Fibroblast of villous mesenchyme (primary cell): ENCODE results near the gene MPRIP. TPM values are rescaled to one million over a fixed set of nuclear protein-coding genes. Genes with fewer than 3 reads are reported as not detected.

Experiments
- DNase-seq: peaks from one replicate; pipeline ENCODE4 v3.0.0-alpha.2; 2010; ENCODE audit warnings: low read depth
- H3K4me3 ChIP-seq: 2 replicates; pipeline ENCODE4 v1.5.1; 2011; ENCODE audit warnings: low read depth, mild to moderate bottlenecking, low read length
- CTCF ChIP-seq: IDR thresholded peaks from 2 replicates; pipeline ENCODE4 v1.5.1; 2012; ENCODE audit warnings: low read depth, mild to moderate bottlenecking, low read length; ENCODE audit not compliant: insufficient read depth
- total RNA-seq: library from RNA; depleted of rRNA; stranded (reverse); fragments of >200 nt; gene quantifications from 2 replicates; pipeline ENCODE4 v1.2.3, GENCODE V29; 2012

MPRIP gene
- total RNA-seq, 1 donor, result 178 TPM

- no peak for DNase-seq
- no peak for TF ChIP-seq CTCF
- no peak overlapping the region for H3K4me3 ChIP-seq
These were observed 109.3 kb downstream of the MPRIP start for GRCh38 chr17:17151541-17151940.

GRCh38 chr17:17151962-17152361 is 109.7 kb downstream of the MPRIP start:
- peak; percentile 88 for DNase-seq
- H3K4me3 ChIP-seq, result no peak overlapping the region
- TF ChIP-seq CTCF, result no peak

- DNase-seq, result no peak
- no peak for TF ChIP-seq CTCF
- no peak overlapping the region for H3K4me3 ChIP-seq
These were observed 110.1 kb downstream of the MPRIP start for GRCh38 chr17:17152385-17152784.

- no peak overlapping the region for H3K4me3 ChIP-seq
- TF ChIP-seq CTCF, result no peak
- DNase-seq, result no peak
These were observed 110.8 kb downstream of the MPRIP start for GRCh38 chr17:17153071-17153470.

DNA sequence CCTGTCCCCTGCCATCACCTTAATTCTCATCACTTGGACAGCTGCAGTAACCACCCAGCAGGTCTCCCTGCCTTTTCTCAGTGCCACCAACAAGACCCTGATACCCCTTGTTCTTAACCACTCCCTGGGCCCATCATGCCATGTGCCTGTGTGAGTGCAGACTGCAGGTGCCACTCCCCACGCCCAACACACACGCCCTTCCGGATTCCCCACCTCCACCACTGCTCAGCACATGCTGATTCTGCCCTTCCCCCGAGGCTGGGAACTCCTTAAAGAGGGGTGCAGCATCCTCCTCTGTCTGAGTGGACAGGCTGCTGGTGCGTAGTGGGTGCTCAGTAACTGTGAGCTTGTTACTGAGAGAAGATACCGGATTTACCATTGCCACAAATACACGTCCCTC is 111.5 kb downstream of the MPRIP start:
- DNase-seq, result no peak
- no peak overlapping the region for H3K4me3 ChIP-seq
- TF ChIP-seq CTCF, result no peak

DNA sequence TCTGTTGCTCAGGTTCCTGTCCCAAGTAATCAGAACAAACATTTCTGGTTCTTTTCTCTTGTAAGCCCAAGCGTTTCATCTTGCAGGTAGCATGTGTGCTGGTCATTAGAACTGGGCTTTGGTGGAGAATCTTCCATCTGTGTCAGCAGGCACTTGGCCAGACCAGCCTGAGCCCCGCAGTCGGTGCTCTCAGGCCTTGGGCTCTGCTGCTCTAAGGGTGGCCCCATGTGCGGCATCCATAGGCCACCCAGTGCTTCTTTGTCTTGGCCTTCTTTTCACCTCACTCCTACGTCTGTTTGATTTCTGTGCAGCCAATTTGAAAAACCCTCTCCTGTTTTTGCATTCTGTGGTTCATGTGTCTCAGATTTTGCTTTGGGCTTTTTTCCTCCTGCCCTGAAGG is 112.3 kb downstream of the MPRIP start:
- no peak for DNase-seq
- no peak overlapping the region for H3K4me3 ChIP-seq
- TF ChIP-seq CTCF, result no peak

GRCh38 chr17:17154981-17155380 is 112.7 kb downstream of the MPRIP start:
- H3K4me3 ChIP-seq, result no peak overlapping the region
- no peak for DNase-seq
- TF ChIP-seq CTCF, result no peak
